ENCODE measurements around the gene DHRSX.
"Not testable (repeated sequence)": the region's sequence is repeated elsewhere in the genome, so short reads cannot be mapped to it uniquely, and the experiment has no call there.

Gene DHRSX

GRCh38 chrX:2419418-2419817, 81.4 kb downstream of the DHRSX start:
- not testable (repeated sequence) for DNase-seq

GRCh38 chrX:2418000-2418399, 82.8 kb downstream of the DHRSX start:
- no peak for DNase-seq

- no peak for DNase-seq
Measured at GRCh38 chrX:2416851-2417604, 83.7 kb downstream of the DHRSX start.

- DNase-seq = no peak
Measured at GRCh38 chrX:2414384-2414783, 86.4 kb downstream of the DHRSX start.

GRCh38 chrX:2413969-2414368, 86.8 kb downstream of the DHRSX start:
- DNase-seq = no peak

- DNase-seq = no peak
Measured at GRCh38 chrX:2412131-2412530, 88.6 kb downstream of the DHRSX start.

GRCh38 chrX:2410279-2411020, 90.3 kb downstream of the DHRSX start:
- no peak for DNase-seq

GRCh38 chrX:2409796-2410195, 91.0 kb downstream of the DHRSX start:
- DNase-seq = no peak

GRCh38 chrX:2408856-2409255, 91.9 kb downstream of the DHRSX start:
- DNase-seq = no peak

GRCh38 chrX:2406891-2407518, 93.8 kb downstream of the DHRSX start:
- no peak for DNase-seq

- DNase-seq = no peak
Measured at GRCh38 chrX:2404776-2405175, 96.0 kb downstream of the DHRSX start.

- DNase-seq = no peak
Measured at GRCh38 chrX:2402361-2402690, 98.5 kb downstream of the DHRSX start.

GRCh38 chrX:2401590-2402360, 99.0 kb downstream of the DHRSX start:
- no peak for DNase-seq

GRCh38 chrX:2401201-2401589, 99.6 kb downstream of the DHRSX start:
- DNase-seq = no peak

GRCh38 chrX:2398064-2398656, 102.6 kb downstream of the DHRSX start:
- DNase-seq = no peak

GRCh38 chrX:2397229-2398063, 103.3 kb downstream of the DHRSX start:
- DNase-seq = no peak

- DNase-seq = no peak
Measured at GRCh38 chrX:2395261-2395992, 105.3 kb downstream of the DHRSX start.

GRCh38 chrX:2391869-2392606, 108.7 kb downstream of the DHRSX start:
- no peak for DNase-seq

GRCh38 chrX:2390754-2391153, 110.0 kb downstream of the DHRSX start:
- no peak for DNase-seq

GRCh38 chrX:2389731-2390130, 111.0 kb downstream of the DHRSX start:
- not testable (repeated sequence) for DNase-seq

GRCh38 chrX:2389324-2389723, 111.5 kb downstream of the DHRSX start:
- no peak for DNase-seq

Data from stimulated activated CD4-positive, alpha-beta T cell treated with anti-CD3 and anti-CD28 coated beads, Interleukin-4, amount 100 ng/mL, for 4 hours (primary cell).